DND-41 (cell line): ENCODE results near the gene CD96.

ENCODE experiments used
- ATAC-seq: fragments of 200-7000 bp; cut with Tn5 transposase; 3 replicates; pipeline ENCODE4 v1.9.1; 2021; ENCODE audit warnings: low read depth; ENCODE audit not compliant: insufficient read depth
- DNase-seq: peaks from one replicate; pipeline ENCODE4 v3.0.0-alpha.2; 2020
- H2AFZ ChIP-seq: 2 replicates; pipeline ENCODE4 v1.6.0; 2012; ENCODE audit warnings: low read depth, low read length
- H3K27ac ChIP-seq: 2 replicates; pipeline ENCODE4 v1.5.1; 2012; ENCODE audit warnings: low read length, inconsistent platforms
- H3K27me3 ChIP-seq: fragments of 200-600 bp; sonication (generic); 2 replicates; pipeline ENCODE4 v1.6.0; 2012; ENCODE audit warnings: low read length, mild to moderate bottlenecking, inconsistent platforms; ENCODE audit not compliant: insufficient read depth, poor library complexity
- H3K36me3 ChIP-seq: 2 replicates; pipeline ENCODE4 v1.5.1; 2012; ENCODE audit warnings: low read length, inconsistent platforms; ENCODE audit not compliant: insufficient read depth
- H3K4me1 ChIP-seq: 2 replicates; pipeline ENCODE4 v1.5.1; 2012; ENCODE audit warnings: mild to moderate bottlenecking, low read length; ENCODE audit not compliant: insufficient read depth
- H3K4me2 ChIP-seq: 2 replicates; pipeline ENCODE4 v1.6.0; 2012; ENCODE audit warnings: mild to moderate bottlenecking, moderate library complexity, low read length, inconsistent platforms; ENCODE audit not compliant: insufficient read depth
- H3K4me3 ChIP-seq, 2 experiments: fragments of 200-600 bp in 1 of 2; shearing (Covaris generic) in 1 of 2; 2 replicates each; pipeline ENCODE4 v1.5.1; 2012 to 2016; ENCODE audit warnings: inconsistent platforms in 2 of 2, low read length in 2 of 2, mild to moderate bottlenecking in 2 of 2, low read depth in 1 of 2, moderate library complexity in 1 of 2
- H3K79me2 ChIP-seq: 2 replicates; pipeline ENCODE4 v1.6.0; 2012; ENCODE audit warnings: low read length, inconsistent platforms; ENCODE audit not compliant: insufficient read depth
- H3K9ac ChIP-seq: 2 replicates; pipeline ENCODE4 v1.6.0; 2012; ENCODE audit warnings: low read depth, mild to moderate bottlenecking, inconsistent platforms, low read length, moderate library complexity
- H3K9me3 ChIP-seq: 2 replicates; pipeline ENCODE4 v1.5.1; 2012; ENCODE audit warnings: low read length, moderate library complexity, mild to moderate bottlenecking, inconsistent platforms; ENCODE audit not compliant: insufficient read depth, severe bottlenecking
- H4K20me1 ChIP-seq: 2 replicates; pipeline ENCODE4 v1.6.0; 2012; ENCODE audit warnings: low read length; ENCODE audit not compliant: insufficient read depth
- EZH2 ChIP-seq: IDR thresholded peaks from 3 replicates; pipeline ENCODE4 v1.6.1; 2012; ENCODE audit warnings: borderline replicate concordance, low read depth, mild to moderate bottlenecking, moderate library complexity, low read length, inconsistent platforms; ENCODE audit not compliant: severe bottlenecking
- TF ChIP-seq, protein P1 (sequence below): IDR thresholded peaks from 2 replicates; pipeline ENCODE4 v1.5.1; 2012; ENCODE audit warnings: borderline replicate concordance, low read length, moderate library complexity, mild to moderate bottlenecking; ENCODE audit not compliant: poor library complexity, severe bottlenecking; ENCODE audit errors: extremely low read depth

CD96 gene, protein sequence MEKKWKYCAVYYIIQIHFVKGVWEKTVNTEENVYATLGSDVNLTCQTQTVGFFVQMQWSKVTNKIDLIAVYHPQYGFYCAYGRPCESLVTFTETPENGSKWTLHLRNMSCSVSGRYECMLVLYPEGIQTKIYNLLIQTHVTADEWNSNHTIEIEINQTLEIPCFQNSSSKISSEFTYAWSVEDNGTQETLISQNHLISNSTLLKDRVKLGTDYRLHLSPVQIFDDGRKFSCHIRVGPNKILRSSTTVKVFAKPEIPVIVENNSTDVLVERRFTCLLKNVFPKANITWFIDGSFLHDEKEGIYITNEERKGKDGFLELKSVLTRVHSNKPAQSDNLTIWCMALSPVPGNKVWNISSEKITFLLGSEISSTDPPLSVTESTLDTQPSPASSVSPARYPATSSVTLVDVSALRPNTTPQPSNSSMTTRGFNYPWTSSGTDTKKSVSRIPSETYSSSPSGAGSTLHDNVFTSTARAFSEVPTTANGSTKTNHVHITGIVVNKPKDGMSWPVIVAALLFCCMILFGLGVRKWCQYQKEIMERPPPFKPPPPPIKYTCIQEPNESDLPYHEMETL

DNA sequence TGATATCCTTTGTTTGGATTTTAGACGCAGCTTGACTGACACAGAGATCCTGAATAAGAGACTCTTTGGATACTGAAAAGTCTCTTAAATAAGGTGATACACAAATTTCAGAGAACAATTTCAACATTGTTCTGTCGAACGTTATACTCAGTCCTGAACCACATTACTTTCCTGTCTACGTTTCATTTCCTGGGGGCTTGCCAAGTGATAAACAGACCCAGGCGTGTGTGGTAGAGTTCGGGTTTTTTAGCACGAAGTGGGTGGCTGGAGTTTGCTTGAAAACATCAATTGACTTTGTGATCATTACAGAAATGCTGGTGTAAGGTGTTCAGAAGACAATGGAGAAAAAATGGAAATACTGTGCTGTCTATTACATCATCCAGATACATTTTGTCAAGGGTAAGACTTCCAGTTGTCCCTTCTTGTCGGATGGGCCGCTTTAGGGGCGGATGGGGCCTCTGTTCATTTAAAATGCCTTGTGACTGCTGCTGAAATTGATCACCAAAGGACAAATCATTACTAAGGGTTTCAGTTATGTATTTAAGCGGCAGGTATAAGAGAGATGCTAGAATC lies at the start of gene CD96:
TSS of gene CD96 (plus strand) at position 287 of the 573 bp plus-strand sequence. CDS start at position 339, 52 bp downstream.
- H4K20me1 ChIP-seq, result no peaks in the 10 kb centered on the region
- H3K4me1 ChIP-seq, result peaks cover 76% of the 10 kb centered on the region
- peak; percentile 67 for ATAC-seq
- no peak for TF ChIP-seq EZH2
- TF ChIP-seq, protein P1, sequence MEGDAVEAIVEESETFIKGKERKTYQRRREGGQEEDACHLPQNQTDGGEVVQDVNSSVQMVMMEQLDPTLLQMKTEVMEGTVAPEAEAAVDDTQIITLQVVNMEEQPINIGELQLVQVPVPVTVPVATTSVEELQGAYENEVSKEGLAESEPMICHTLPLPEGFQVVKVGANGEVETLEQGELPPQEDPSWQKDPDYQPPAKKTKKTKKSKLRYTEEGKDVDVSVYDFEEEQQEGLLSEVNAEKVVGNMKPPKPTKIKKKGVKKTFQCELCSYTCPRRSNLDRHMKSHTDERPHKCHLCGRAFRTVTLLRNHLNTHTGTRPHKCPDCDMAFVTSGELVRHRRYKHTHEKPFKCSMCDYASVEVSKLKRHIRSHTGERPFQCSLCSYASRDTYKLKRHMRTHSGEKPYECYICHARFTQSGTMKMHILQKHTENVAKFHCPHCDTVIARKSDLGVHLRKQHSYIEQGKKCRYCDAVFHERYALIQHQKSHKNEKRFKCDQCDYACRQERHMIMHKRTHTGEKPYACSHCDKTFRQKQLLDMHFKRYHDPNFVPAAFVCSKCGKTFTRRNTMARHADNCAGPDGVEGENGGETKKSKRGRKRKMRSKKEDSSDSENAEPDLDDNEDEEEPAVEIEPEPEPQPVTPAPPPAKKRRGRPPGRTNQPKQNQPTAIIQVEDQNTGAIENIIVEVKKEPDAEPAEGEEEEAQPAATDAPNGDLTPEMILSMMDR, result no peak
- H3K4me2 ChIP-seq, result peak within 1 kb of the TSS; percentile 78
- H3K79me2 ChIP-seq, result peaks cover 58% of the 10 kb centered on the region
- peaks cover 28% of the 10 kb centered on the region for H3K36me3 ChIP-seq
- H3K4me3 ChIP-seq, result peak within 1 kb of the TSS; percentile 33 to 65
- peak within 1 kb of the TSS; percentile 81 for H3K9ac ChIP-seq
- peak; percentile 83 for DNase-seq
- no peaks in the 10 kb centered on the region for H3K9me3 ChIP-seq
- no peaks in the 10 kb centered on the region for H3K27me3 ChIP-seq
- H3K27ac ChIP-seq, result peak within 1 kb of the TSS; percentile 99
- peak within 1 kb of the TSS; percentile 70 for H2AFZ ChIP-seq

DNA sequence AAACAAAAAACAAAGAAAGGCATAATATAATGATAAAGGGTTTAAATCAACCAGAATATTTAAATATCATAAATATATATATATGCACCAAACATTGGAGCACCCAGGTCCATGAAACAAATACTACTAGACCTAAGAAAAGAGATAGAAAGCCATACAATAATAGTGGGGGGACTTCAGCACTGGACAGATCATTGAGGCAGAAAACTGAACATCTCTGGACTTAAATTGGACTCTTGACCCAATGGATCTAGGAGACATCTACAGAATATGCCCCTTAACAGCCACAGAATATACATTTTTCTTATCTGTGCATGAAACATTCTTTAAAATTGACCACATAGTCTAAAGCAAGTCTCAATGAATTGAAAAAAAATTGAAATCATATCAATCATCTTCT lies 48.7 kb upstream of the CD96 start:
- ATAC-seq (no peak), DNase-seq (no peak)
- no peaks in the 10 kb centered on the region for H3K4me1 ChIP-seq
- H3K9ac ChIP-seq, result no peak overlapping the region
- H3K4me2 ChIP-seq, result no peak overlapping the region
- no peaks in the 10 kb centered on the region for H3K27me3 ChIP-seq
- no peak for TF ChIP-seq EZH2
- TF ChIP-seq, protein P1, result no peak
- no peaks in the 10 kb centered on the region for H4K20me1 ChIP-seq
- H2AFZ ChIP-seq, result no peak overlapping the region
- H3K9me3 ChIP-seq, result no peaks in the 10 kb centered on the region
- no peaks in the 10 kb centered on the region for H3K36me3 ChIP-seq
- H3K79me2 ChIP-seq, result no peaks in the 10 kb centered on the region
- H3K27ac ChIP-seq, result no peak overlapping the region
- H3K4me3 ChIP-seq, result no peak overlapping the region

DNA sequence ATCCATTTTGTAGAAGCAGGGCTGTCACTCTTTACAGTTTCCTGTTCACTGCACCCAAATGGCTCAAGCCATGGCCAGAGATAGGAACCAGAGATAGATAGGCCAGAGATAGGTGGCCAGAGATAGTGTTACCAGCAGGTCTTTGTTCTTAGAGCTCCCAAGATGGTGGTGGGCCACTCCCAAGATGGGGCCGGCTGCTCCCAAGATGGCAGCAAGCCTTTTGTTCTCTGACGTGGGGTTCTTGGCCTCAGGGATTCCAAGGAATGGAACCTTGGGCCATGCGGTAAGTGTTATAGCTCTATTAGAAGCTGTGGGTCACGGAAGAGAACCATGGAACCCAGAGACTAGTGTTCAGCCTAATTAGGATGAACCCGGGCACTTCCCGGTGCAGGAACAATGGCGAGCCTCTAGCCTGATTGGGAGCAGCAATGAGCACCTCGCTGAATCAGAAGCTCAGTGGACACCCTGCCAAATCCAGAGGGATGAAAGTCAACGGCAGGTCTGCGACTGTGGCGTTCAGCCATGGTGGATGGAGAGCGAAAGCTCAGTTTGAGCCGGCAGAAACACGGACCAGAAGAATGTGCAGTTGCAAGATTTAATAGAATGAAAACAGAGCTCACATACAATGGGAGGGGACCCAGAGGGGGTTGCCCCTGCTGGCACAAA lies 45.0 kb upstream of the CD96 start:
- peak overlapping the region; percentile 29; the same call in 1 of the 2 replicates for H2AFZ ChIP-seq

More for the DNA sequence above, 45.0 kb upstream of the CD96 start:
- ATAC-seq (no peak), DNase-seq (no peak)
- no peaks in the 10 kb centered on the region for H4K20me1 ChIP-seq
- no peak overlapping the region for H3K4me2 ChIP-seq
- H3K4me1 ChIP-seq, result no peaks in the 10 kb centered on the region
- no peaks in the 10 kb centered on the region for H3K79me2 ChIP-seq
- H3K27me3 ChIP-seq, result no peaks in the 10 kb centered on the region
- no peak overlapping the region for H3K9ac ChIP-seq
- H3K4me3 ChIP-seq, result no peak overlapping the region
- H3K36me3 ChIP-seq, result no peaks in the 10 kb centered on the region
- H3K27ac ChIP-seq, result no peak overlapping the region
- no peaks in the 10 kb centered on the region for H3K9me3 ChIP-seq
- TF ChIP-seq, protein P1, result no peak
- no peak for TF ChIP-seq EZH2
